Adrenal gland (tissue), 12 donors: ENCODE results near the gene TAS2R20. TPM values are rescaled to one million over a fixed set of nuclear protein-coding genes. Genes with fewer than 3 reads are reported as not detected.
A peak's percentile ranks its signal among the peaks of the same experiment; 100 is the strongest.

Source experiments
- DNase-seq, 7 donors: peaks; one replicate each; pipeline ENCODE4 v3.0.0-alpha.2; 2019 to 2020
- H3K27ac ChIP-seq, 5 donors: fragments of 200-600 bp; sonication (generic) in 4 of 5; 1 replicate in 3 of 5; 2 replicates in 2 of 5; pipeline versions ENCODE4 v1.5.1 to v1.8.0; 2016 to 2020; ENCODE audit warnings: mild to moderate bottlenecking in 1 of 5
- H3K27me3 ChIP-seq: fragments of 200-600 bp; 2 replicates; pipeline ENCODE4 v1.8.0; 2021
- H3K36me3 ChIP-seq, 2 donors: fragments of 200-600 bp; replicated peaks in 1 of 2; 1 replicate in 1 of 2; 2 replicates in 1 of 2; pipeline versions ENCODE4 v1.5.1 to v1.8.0; 2018 to 2022
- H3K4me1 ChIP-seq, 2 donors: fragments of 200-600 bp; replicated peaks in 1 of 2; 1 replicate in 1 of 2; 2 replicates in 1 of 2; pipeline versions ENCODE4 v1.5.1 to v1.8.0; 2018 to 2021
- H3K4me3 ChIP-seq, 4 donors: fragments of 200-600 bp; sonication (generic) in 3 of 4; one replicate each; pipeline ENCODE4 v1.5.1; 2016 to 2018
- H3K9me3 ChIP-seq, 3 donors: fragments of 200-600 bp; sonication (generic) in 1 of 3; replicated peaks in 1 of 3; 1 replicate in 2 of 3; 2 replicates in 1 of 3; pipeline versions ENCODE4 v1.5.1 to v1.8.0; 2016 to 2021
- POLR2A ChIP-seq, 2 donors: fragments of 450-650 bp; IDR thresholded peaks; one replicate each; pipeline ENCODE4 v1.6.1; 2017; ENCODE audit warnings: antibody characterized with exemption in 2 of 2, mild to moderate bottlenecking in 2 of 2, moderate library complexity in 1 of 2
- WGBS, 4 donors: extraction: QIAGEN DNeasy Blood & Tissue Kit in 2 of 4; methylation state at CpG; one replicate each; pipeline versions ENCODE4 v1.1.5 to v1.1.7; 2013 to 2017; 5-methylcytosine and 5-hydroxymethylcytosine counted together
- intact Hi-C, 2 donors: fragments of 100-400 bp; cut with DNase I; formaldehyde crosslinking; loops; one replicate each; pipeline versions ENCODE4 v1.14.1 to v1.15.0; 2022 to 2023
- polyA plus RNA-seq, 3 donors: library from polyadenylated mRNA; stranded (reverse); fragments of 200-250 nt in 2 of 3; fragments of 350-450 nt in 1 of 3; fragmentation: Illumina TruSeq in 1 of 3; extraction: RNeasy Lipid Tissue Mini Kit (QIAGEN cat#74804) in 1 of 3; gene quantifications; one replicate each; pipeline ENCODE4 v1.2.3, GENCODE V29; 2013 to 2014
- total RNA-seq, 9 donors: library from RNA; depleted of rRNA in 4 of 9; stranded (reverse); fragments of >200 nt in 4 of 9; fragments of 120-200 nt in 1 of 9; fragmentation: NEBNext Ultra II Directional in 1 of 9; extraction: Animal tissue kit (Norgen Biotek cat#: 25700) in 1 of 9; gene quantifications; one replicate each; pipeline versions ENCODE4 v1.1.0 to v1.2.4, GENCODE V29; 2013 to 2023
- TF ChIP-seq, protein P1 (sequence below), 6 experiments: fragments of 450-650 bp in 4 of 6; fragments of 200-600 bp in 2 of 6; sonication (generic) in 1 of 6; IDR thresholded peaks; 1 replicate in 5 of 6; 2 replicates in 1 of 6; pipeline versions ENCODE4 v1.5.1 to v1.8.0; 2016 to 2021; ENCODE audit warnings: antibody characterized with exemption in 6 of 6, mild to moderate bottlenecking in 2 of 6, moderate library complexity in 1 of 6
- donor health status: healthy with polysubstance abuse.
- donor health status: Bipolar disorder and iron deficiency.
- donor health status: DM: yes; HTN: yes; CAD: no.
- donor health status: DM: no; HTN: no; CAD: no.
- donor health status: DM: no; HTN: no; CAD: no.
- donor health status: DM: yes; HTN: yes; CAD: no.

The TAS2R20 gene
- total and polyA plus RNA-seq, 12 donors = 0.17 to 10.5 (median 1.8) TPM

DNA sequence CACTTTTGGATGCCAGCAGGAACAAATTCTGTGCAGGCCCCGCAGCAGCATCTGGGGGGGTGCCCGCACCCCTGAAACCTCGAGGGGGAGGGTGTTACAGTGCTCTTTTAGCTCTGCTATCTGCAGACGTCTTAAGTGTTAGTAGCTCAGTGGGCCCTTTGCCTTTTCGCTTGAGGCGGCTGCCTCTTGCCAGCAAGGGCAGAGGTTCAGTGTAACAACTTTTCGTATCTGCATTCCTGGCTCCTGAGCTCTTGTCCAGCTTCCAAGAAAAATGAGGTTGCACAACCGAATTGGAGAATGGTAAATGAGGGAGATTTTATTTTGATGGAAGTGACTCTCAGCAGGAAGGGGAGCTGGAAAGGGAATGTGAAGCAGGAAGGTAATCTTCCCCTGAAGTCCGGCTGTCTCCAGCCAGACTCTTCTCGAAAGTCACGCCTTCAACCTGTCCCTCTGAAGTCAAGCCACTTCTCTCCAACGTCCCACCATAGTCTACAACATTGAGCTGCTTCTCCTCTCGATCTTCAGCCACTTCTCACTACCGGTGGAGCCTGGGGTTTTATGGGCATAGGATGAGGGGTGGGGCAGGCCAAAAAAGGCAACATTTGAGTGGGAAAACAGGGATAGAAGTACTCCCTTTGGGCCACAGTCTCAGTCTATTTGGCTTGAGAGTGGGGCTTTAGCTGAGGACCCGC is 29.2 kb downstream of the TAS2R20 start:
- H3K4me3 ChIP-seq = no peak overlapping the region
- H3K36me3 ChIP-seq = no peaks in the 10 kb centered on the region
- no peaks in the 10 kb centered on the region for H3K9me3 ChIP-seq
- DNase-seq = peak; percentile 26 to 78 (median 65)
- peaks cover 0 to 4% of the 10 kb centered on the region in 2 donors for H3K4me1 ChIP-seq
- TF ChIP-seq, protein P1, sequence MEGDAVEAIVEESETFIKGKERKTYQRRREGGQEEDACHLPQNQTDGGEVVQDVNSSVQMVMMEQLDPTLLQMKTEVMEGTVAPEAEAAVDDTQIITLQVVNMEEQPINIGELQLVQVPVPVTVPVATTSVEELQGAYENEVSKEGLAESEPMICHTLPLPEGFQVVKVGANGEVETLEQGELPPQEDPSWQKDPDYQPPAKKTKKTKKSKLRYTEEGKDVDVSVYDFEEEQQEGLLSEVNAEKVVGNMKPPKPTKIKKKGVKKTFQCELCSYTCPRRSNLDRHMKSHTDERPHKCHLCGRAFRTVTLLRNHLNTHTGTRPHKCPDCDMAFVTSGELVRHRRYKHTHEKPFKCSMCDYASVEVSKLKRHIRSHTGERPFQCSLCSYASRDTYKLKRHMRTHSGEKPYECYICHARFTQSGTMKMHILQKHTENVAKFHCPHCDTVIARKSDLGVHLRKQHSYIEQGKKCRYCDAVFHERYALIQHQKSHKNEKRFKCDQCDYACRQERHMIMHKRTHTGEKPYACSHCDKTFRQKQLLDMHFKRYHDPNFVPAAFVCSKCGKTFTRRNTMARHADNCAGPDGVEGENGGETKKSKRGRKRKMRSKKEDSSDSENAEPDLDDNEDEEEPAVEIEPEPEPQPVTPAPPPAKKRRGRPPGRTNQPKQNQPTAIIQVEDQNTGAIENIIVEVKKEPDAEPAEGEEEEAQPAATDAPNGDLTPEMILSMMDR (IDR thresholded peaks at IDR 0.05) = no peak
- TF ChIP-seq POLR2A (IDR thresholded peaks at IDR 0.05) = no peak
- H3K27ac ChIP-seq = peak overlapping the region in 1 of 5 donors; percentile 39
- intact Hi-C loops = no loop called here
- 69 to 81% (median 73%) methylated on average over 12 to 15 of the region's 15 CpGs for WGBS, 4 donors
- no peaks in the 10 kb centered on the region for H3K27me3 ChIP-seq

DNA sequence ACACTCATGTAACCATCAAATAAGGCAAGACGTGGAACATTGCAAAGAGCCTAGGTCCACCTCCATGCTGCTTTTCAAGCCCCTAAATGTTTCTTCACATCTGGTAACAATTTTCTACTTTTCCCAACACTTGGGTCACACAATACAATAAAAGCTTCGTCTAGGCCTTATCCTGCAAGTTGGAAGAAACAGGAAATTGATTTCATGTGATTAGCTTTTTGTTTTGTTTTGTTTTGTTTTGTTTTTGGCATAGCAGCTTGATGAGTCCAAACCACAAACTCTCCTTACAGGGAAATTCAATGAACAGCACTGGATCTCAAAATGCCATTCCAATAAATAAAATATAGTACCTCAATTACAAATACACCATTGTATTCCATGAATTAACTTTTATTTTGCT is 30.7 kb downstream of the TAS2R20 start:
- no peak for DNase-seq
- Histone ChIP-seq H3K4me3 (no peak overlapping the region), H3K9me3 (no peaks in the 10 kb centered on the region), H3K27ac (no peak overlapping the region), H3K27me3 (no peaks in the 10 kb centered on the region), H3K36me3 (no peaks in the 10 kb centered on the region), H3K4me1 (peaks cover 0 to 4% of the 10 kb centered on the region in 2 donors)
- TF ChIP-seq, protein P1 (IDR thresholded peaks at IDR 0.05) = no peak
- TF ChIP-seq POLR2A (IDR thresholded peaks at IDR 0.05) = no peak
- WGBS, 4 donors = 60 to 78% (median 70%) methylated on average over 2 of the region's 2 CpGs
- intact Hi-C loops = no loop called here

DNA sequence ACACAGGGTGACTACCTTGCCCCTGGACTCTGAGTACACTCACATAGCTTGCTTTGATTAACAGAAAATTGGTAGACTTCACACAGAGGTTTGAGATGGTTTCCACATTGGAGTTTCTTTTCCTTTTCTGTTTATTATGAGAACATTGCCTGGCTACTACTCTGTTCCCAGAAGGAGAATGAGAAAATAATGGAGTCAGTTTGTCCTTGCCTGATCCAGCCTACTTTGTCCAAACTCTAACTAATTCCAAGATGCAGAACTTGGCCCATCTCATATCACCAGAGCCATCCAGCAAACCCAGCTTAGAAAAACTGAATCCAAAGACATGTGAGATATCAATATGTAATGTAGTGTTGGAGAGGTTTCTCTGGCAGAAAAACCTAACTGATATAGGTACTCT is 31.8 kb downstream of the TAS2R20 start:
- TF ChIP-seq, protein P1 (IDR thresholded peaks at IDR 0.05) = no peak
- no peak for TF ChIP-seq POLR2A (IDR thresholded peaks at IDR 0.05)
- peaks cover 0 to 4% of the 10 kb centered on the region in 2 donors for H3K4me1 ChIP-seq
- no peak overlapping the region for H3K4me3 ChIP-seq
- intact Hi-C loops = no loop called here
- no peak overlapping the region for H3K27ac ChIP-seq
- DNase-seq = no peak
- H3K9me3 ChIP-seq = no peaks in the 10 kb centered on the region
- no peaks in the 10 kb centered on the region for H3K36me3 ChIP-seq
- H3K27me3 ChIP-seq = no peaks in the 10 kb centered on the region

DNA sequence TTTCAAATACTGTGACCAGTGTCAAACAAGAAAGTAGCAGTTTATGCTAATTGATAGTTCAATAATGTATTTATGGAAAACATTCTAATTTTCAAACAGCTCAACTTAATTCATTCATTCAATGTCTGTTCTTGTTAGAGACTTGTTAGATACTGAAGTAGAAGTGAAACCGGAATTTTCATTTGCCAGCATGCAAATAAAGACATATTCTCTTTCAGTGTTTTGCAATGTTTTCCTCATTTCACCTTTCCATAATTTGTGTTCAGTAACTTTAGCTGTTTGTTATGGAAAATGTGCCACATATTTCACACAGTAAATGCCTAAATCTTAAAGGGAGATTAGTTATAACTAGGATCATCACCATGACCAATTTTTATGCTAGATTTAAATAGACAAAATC is 32.6 kb downstream of the TAS2R20 start:
- 90 to 95% (median 94%) methylated on average over 1 of the region's 1 CpG for WGBS, 4 donors
- no peak overlapping the region for H3K4me3 ChIP-seq
- TF ChIP-seq, protein P1 (IDR thresholded peaks at IDR 0.05) = no peak
- TF ChIP-seq POLR2A (IDR thresholded peaks at IDR 0.05) = no peak

More for the DNA sequence above, 32.6 kb downstream of the TAS2R20 start:
- peaks cover 0 to 4% of the 10 kb centered on the region in 2 donors for H3K4me1 ChIP-seq
- intact Hi-C loops = no loop called here
- H3K27me3 ChIP-seq = no peaks in the 10 kb centered on the region
- H3K9me3 ChIP-seq = no peaks in the 10 kb centered on the region
- no peak for DNase-seq
- H3K36me3 ChIP-seq = no peaks in the 10 kb centered on the region
- H3K27ac ChIP-seq = no peak overlapping the region
